Stomach (tissue), 4 donors: ENCODE measurements around the gene IGSF11.
"Not testable (repeated sequence)": the region's sequence is repeated elsewhere in the genome, so short reads cannot be mapped to it uniquely, and the experiment has no call there.

ENCODE experiments used
- CTCF ChIP-seq, 7 experiments: fragments of 450-650 bp in 4 of 7; fragments of 200-600 bp in 3 of 7; sonication (generic) in 3 of 7; IDR thresholded peaks; one replicate each; pipeline ENCODE4 v1.5.1; 2016 to 2019; ENCODE audit warnings: antibody characterized with exemption in 7 of 7, control low read depth in 2 of 7, mild to moderate bottlenecking in 1 of 7
- EP300 ChIP-seq: sonication (generic); formaldehyde crosslinking; IDR thresholded peaks from one replicate; pipeline ENCODE4 v1.6.1; 2017; ENCODE audit warnings: antibody characterized with exemption
- POLR2A ChIP-seq, 4 donors: fragments of 450-650 bp; IDR thresholded peaks; one replicate each; pipeline ENCODE4 v1.6.1; 2016; ENCODE audit warnings: antibody characterized with exemption in 4 of 4, control low read depth in 2 of 4, mild to moderate bottlenecking in 1 of 4, moderate library complexity in 1 of 4
- POLR2AphosphoS5 ChIP-seq, 3 donors: sonication (generic); formaldehyde crosslinking; IDR thresholded peaks; one replicate each; pipeline ENCODE4 v1.6.1; 2016; ENCODE audit warnings: antibody characterized with exemption in 3 of 3

GRCh38 chr3:118975476-118975875 lies 59.2 kb downstream of the IGSF11 start:
- not testable (repeated sequence) for TF ChIP-seq CTCF (IDR thresholded peaks at IDR 0.05); POLR2A (IDR thresholded peaks at IDR 0.05); POLR2AphosphoS5 (IDR thresholded peaks at IDR 0.05); EP300
